Dermis microvascular lymphatic vessel endothelial cell (primary cell): ENCODE data around the gene RIMKLB. TPM values are rescaled to one million over a fixed set of nuclear protein-coding genes. Genes with fewer than 3 reads are reported as not detected.
A peak's percentile ranks its signal among the peaks of the same experiment; 100 is the strongest.
"Not testable (repeated sequence)": the region's sequence is repeated elsewhere in the genome, so short reads cannot be mapped to it uniquely, and the experiment has no call there.

Experiments
- DNase-seq, 2 donors: peaks; one replicate each; pipeline versions ENCODE4 v3.0.0 to v3.0.0-alpha.2; 2010; ENCODE audit warnings: low read depth in 2 of 2
- total RNA-seq: library from RNA; depleted of rRNA; stranded (reverse); fragments of >200 nt; gene quantifications from 2 replicates; pipeline ENCODE4 v1.2.1, GENCODE V29; 2014

The RIMKLB gene
- total RNA-seq, 1 donor from 2014 or later: 31.8 TPM

DNA sequence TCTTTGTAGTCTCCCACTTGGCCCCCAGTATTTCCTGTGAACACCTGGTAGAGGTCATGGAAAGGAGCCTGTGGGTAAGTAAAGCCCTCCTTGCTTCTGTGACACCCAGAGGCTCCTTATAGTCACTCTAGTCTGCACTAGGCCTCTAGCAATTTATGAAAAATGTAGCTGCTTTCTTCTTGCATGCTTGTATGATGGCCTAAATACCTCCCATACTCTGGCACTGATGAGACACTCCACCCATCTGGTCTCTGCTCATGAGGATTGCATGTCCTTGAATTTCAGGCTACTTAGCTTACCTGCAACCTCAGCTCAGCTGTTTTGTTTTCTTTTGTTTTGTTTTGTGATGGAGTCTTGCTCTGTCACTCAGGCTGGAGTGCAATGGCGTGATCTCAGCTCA is 120.1 kb downstream of the RIMKLB start:
- no peak for DNase-seq

- DNase-seq: no peak
Measured at GRCh38 chr12:8818526-8818925, 120.7 kb downstream of the RIMKLB start.

DNA sequence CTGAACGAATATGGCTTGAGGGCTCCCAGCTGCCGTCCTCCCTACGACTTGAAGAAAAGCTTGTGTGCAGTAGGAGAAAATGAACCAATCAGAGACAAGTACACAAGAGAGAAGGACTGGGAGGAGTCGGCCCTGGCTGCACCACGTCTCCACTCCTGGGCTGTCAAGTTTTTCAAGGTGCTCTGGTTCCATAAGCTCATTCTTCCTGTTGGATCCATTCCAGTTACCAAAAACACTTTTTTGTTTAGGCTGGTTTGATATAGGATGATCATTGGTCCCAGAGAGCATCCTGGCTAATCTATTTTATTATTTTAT is 121.8 kb downstream of the RIMKLB start:
- no peak for DNase-seq

DNA sequence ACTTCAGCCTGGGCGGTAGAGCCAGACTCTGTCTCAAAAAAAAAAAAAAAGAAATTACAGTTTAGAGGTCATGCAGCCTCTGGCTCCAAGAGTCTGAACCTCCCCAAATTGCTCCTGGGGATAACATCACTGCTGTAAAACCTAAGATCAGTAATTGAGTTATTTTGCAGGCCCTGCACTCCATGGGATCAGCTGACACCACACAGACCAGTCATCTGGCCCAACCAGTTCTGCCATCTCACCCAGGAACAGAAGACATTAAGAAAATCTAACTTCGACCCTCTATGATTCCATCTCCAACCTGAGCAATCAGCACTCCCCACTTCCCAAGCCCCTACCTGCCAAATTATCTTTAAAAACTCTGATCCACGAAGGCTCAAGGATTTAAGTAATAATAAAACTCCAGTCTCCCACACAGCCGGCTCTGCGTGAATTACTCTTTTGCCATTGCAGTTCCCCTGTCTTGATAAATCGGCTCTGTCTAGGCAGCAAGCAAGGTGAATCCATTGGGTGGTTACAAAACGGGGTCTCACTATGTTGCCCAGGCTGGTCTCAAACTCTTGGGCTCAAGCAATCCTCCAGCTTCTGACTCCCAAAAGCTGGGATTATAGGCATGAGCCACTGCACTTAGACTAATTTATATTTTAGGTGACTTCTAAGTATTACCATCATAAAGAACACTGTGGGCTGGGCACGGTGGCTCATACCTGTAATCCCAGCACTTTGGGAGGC is 123.1 kb downstream of the RIMKLB start:
- not testable (repeated sequence) for DNase-seq

DNA sequence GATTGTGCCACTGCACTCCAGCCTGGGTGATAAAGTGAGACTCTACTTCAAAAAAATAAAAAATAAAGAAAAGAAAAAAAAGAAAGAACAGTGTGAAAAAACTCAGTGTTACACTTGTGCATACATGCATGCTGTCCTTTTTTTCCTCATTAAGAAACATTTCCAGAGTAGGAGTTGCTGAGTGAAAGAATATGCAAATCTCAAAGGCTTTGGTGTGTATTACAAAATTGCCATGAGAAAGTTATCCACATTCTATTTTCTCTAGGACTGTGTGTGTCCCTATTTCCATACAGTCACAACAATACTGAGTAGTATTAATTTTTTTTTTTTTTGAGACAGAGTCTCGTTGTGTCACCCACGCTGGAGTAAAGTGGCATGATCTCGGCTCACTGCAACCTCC is 123.8 kb downstream of the RIMKLB start:
- DNase-seq: no peak

DNA sequence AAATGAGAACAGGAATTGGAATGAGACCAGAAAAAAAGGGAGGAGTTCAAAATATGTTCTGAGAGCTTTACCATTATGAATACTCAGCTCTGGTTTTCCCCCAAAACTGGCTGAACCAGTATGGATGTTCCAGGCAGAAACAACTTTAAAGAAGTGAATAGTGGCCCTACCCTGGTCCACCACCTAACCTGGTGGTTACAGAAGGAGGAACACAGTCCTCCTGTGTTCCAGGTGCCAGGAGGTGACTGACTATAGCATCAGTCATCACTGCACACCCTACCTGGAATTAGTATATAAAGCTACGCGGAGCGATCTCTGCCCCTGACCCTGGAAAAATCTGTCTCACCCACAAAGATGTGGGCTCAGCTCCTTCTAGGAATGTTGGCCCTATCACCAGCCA is 124.5 kb downstream of the RIMKLB start, which contains the start of gene A2ML1:
Gene A2ML1 (plus strand): TSS at position 324 of the 400 bp plus-strand sequence. CDS start 31 bp downstream, at position 355.
- no peak for DNase-seq

DNA sequence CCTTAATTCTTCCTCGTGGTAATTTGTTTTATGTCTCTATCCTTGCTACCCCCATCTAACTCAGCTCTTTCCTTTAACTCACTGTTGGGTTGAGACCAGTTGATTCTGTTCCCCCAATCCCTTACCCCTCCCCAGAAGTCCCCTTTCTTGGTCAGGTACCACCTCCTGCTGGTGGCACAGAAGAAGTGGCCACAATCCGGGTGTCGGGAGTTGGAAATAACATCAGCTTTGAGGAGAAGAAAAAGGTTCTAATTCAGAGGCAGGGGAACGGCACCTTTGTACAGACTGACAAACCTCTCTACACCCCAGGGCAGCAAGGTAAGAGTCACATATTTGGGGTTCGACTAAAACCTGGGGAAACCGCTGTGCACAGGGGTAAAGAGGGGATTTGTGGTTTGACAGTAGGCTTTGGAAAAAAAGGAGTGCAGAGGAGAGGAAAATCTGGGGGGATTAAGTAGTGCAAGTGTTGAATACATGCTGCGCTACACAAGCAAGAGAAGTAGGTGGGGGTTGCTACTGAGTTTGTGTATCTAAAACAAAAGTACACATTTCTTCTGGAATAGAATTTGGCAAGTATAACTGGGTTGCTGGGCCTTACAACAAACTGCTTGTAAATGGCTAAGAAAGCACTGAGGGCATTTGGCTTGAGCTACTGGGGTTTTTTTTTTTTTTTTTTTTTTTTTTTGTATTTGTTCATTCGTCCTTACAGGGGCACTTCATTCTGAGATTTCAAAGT is 125.9 kb downstream of the RIMKLB start:
- DNase-seq: peak; percentile 29 to 63

DNA sequence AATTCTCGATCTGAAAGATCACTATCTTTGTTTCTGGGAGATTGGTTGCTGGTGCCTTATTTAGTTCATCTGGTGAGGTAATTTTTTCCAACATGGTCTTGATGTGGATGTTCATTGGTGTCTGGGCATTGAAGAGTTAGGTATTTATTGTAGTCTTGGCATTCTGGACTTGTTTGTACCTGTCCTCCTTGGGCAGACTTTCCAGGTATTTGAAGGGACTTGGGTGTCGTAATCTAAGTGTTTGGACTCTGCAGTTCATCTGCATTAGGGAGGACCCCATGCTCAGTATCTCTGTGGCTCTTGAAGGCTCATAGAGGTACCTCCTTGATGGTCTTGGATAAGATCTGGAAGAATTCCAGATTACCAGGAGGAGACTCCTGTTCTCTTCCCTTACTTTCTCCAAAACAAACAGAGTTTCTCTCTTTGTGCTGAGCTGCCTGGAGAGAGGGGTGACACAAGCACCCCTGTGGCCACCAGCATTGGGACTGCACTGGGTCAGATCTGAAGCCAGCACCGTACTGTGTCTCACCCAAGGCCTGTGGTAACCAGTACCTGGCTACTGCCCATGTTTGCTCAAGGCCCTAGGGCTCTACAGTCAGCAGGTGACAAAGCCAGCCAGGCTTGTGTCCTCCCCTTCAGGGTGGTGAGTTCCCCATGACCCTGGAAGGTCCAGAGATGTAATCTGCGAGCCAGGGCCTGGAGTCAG is 129.9 kb downstream of the RIMKLB start:
- no peak for DNase-seq

- no peak for DNase-seq
Measured at GRCh38 chr12:8828257-8829124, 130.7 kb downstream of the RIMKLB start.

- DNase-seq: no peak
Measured at GRCh38 chr12:8829125-8829518, 131.3 kb downstream of the RIMKLB start.

DNA sequence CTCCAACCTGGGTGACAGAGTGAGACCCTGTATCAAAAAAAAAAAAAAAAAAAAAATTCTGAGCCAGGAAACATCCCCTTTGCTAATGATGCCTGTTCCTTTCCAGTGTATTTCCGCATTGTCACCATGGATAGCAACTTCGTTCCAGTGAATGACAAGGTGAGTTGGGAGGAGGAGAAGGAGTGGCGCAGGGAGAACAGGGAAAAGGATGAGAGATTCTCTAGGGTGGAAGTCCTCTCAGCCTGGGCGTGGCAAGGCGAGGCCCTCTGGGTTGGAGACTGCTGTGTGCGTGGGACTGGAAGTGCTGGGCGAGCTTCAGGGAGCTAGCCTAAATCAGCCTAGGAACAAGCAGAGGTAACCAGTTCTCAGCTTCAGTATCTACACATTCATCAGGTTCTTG is 131.8 kb downstream of the RIMKLB start:
- DNase-seq: no peak

DNA sequence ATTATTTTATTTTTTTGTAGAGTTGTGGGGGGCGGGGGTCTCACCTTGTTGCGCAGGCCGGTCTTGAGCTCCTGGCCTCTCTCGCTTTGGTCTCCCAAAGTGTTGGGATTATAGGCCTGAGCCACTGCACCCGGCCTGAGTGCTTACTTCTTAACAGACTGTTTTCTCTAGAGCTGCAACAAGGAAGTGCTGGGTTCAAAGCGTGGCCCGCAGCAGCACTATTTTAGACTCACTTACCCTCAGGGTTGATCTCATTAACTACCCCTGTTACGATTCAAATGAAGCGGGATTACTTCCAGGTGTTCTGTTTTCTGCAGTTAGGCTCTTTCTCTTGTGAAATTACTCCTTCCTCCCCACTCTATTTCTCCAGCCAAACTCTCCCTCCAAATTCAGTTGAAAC is 133.3 kb downstream of the RIMKLB start:
- no peak for DNase-seq

GRCh38 chr12:8832500-8832899 is 134.7 kb downstream of the RIMKLB start:
- no peak for DNase-seq

Other genes starting within 250 kb of the RIMKLB start
- gene CLEC6A, start 242.0 kb upstream of the RIMKLB start, total RNA-seq: not detected in 2 replicates
- not detected in 2 replicates for gene CLEC4D, start 184.5 kb upstream of the RIMKLB start, total RNA-seq
- not detected in 2 replicates for gene CLEC4E, start 157.1 kb upstream of the RIMKLB start, total RNA-seq
- not detected in 2 replicates for gene AICDA, start 85.1 kb upstream of the RIMKLB start, total RNA-seq
- 0.13 TPM in 1 of 2 replicates, not detected in the other for gene MFAP5, start 35.2 kb upstream of the RIMKLB start, total RNA-seq
- not detected in 2 replicates for gene A2ML1, start 124.6 kb downstream of the RIMKLB start, total RNA-seq
- gene PHC1, start 216.5 kb downstream of the RIMKLB start, total RNA-seq: 6.5 and 8.2 TPM in 2 replicates